NCI-H82 treated with DMSO at 0.1 percent for 48 hours (cell line): ENCODE data around the gene TMEM9.

Experiments used
- DNase-seq: peaks from one replicate; lab custom pipeline; 2025; ENCODE audit not compliant: unreplicated experiment; lab: John Stamatoyannopoulos, UW

Gene TMEM9

DNA sequence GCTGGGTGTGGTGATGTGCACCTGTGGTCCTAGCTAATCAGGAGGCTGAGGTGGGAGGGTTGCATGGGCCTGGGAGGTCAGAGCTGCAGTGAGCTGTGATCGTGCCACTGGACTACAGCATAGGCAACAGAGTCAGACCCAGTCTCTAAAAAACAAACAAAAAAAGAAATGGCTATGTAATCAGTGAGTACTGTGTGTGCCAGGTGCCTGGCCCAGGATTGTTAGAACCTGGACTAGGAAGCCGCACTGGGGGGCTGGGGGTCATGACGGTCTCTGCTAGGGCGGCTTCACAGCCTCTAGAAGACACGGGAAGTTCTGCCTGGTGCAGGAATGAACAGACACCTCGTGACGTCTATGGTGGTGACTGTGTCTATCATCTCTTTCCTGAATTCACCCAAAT is 8.5 kb downstream of the TMEM9 start:
- no peak for DNase-seq

DNA sequence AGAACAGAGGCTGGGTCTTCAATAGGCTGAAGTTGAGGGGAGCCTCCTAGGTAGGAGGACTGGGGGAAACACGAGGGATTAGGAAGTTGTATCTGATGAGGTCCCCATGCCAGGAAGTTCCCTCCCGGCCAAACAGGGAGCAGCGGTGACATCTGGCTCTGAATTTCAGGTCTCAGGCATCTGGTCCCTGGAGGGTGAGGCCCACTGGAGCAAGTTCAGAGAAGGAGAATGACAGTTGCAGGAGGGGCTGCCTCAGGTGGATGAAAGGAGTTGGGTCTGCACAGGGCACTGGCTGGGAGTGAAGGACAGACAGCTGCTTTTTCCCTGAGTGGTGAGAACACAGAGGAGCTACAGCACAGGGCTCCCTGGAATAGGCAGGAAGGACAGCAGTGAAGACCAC is 9.1 kb downstream of the TMEM9 start:
- no peak for DNase-seq

DNA sequence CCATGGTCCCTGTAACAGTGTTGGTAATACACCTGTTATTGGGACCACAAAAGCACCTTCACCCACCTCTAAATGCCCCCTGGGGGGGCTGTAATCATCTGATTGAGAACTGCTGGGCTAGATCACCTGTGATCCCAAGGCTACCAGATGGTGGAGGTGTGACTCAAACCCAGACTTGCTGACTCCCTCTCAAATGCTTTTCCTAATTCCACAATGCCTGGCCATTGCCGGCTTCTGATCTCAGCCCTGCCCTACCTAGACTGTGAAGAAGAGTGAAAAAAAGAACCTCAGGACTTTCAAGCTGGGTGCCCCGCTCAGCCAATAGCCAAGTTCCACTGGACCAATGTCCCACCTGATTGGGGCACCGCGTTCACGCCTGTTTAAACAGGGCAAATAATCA is 9.6 kb downstream of the TMEM9 start:
- DNase-seq: no peak

DNA sequence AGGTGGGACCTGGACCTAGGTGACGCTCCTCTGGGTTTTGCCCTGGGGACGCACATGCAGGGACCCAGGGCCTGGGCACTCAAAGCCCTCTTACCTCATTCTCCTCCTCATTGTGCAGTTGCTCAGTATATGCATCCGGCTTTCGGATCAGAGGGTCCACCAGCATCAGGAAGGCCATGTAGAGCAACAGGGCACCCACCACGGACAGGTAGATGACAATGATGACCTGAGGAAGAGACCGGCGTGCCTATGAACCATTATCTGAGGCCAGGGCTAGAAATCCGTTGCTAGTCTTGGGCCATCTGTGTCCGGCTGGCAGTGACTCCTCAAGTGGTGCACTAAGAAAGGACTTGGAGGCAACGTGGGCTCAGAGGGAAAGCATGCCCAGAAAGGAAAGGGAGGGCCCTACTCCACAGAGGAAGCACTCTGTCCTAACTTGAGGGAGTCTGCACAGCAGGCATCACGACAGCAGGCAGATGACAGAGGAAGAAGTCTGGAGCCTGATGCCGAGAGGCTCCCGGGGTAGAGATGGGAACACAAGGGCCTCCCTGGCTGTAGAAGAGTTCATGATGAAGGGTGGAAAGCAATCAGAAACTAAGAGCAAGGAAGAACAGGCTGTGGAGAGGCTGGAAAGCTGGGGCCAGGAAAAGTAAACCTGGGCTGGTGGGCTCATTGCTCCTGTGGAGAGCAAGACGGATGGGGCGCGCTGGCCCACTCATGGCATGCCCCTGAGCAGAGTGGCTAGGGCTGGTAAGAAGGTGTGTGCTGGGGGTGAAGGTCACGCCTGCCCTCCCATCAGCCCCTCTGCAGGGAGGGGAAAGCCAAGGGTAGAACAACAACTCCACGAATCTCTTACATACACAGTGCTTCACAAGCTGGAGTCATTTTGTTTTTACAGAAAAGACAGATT is 10.3 kb downstream of the TMEM9 start:
- DNase-seq: no peak

DNA sequence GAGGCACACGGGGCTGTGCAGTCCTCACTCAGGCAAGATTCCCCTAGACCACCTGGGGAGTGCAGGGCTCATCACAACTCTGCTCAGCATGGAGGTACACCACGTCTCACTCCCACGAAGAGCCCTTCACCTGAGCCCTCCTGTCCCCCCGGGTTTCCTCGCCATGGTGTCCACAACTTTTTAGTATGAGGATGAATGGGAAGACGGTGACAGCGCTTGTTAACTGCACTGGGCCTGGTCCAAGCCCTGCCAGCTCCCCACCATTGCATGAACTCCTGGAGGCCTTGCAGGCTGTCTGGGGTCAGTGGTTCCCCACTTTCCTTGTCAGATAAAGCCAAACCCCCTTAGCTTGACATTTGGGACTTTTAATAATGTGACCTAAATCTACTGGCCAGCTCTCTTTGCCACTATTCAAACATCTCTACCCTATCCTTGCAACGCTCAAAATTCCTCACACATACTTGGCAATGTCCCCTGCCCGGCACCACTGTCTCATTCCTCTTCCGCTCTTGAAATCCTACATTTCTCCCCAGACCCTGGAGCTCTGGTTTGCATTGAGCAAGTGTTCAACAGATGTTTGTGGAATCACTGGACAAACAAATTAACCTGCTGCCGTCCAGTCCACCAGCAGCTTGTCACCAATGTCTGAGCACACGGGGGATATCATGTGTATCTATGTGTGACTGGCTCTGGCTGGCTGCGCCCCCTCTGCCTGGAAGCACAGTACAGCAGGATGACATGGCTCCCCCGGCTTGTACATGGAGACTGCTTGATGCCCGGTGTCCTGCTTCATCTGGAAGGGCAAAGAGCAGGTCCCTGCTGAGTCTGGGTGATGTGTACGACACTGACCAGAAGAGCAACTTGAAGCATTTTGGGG is 11.2 kb downstream of the TMEM9 start:
- no peak for DNase-seq

DNA sequence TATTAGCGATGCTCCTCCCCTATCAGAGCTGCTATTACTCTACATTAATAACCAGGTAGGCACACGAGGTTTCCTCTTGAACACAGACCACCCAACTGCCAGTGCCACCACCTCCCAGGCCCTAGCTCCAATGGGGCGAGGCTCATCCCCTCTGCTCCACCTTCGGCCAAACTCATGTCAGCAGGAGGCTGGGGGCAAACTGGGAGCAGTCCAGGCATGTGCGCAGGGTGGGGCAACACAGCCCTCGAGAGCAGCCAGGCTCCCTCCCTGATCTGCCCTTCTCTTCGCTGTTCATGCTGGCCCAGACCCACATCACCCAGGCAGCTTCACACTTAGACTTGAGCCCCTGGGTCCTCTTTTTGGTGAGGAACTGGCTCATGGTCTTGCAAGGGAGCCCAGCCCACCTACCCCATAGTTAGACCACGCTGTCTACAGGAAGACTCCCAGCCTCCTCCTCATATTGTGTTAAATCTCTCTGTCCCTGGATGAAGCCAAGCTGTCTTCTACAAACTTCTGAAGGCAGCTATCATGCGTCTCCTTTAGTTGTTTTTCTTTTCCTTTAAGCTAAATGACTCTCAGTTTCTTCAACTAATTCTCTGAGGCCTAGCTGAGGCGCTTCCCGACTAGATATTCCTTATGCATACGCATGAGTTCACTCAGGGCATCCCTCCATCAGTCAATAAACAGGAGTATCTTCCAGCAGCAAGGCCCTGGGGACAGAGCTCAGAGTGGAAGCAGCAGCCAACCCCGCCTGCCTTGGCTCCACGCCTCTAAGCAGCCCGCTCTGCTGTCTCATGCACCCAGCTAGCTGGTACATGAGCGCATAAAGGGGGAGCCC is 12.0 kb downstream of the TMEM9 start:
- DNase-seq: no peak

DNA sequence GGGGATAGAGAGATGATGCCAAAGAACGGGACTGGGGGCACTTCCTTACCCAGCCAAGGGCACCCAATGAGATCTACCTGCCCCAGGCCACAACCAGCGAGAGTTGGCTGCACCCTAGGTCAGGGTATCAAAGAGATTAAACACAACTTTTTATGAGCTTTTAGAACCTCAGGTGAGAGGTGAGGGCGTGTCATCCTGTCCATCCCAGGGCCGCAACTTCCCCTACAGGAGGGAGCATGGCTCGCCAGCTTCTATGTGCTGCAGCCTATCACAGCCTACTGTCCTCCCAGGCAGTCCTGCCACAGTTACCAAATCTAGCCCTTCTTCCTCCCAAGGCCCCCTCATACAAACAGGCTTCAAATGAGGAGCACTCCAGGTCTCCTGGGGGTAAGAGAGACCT is 12.9 kb downstream of the TMEM9 start:
- no peak for DNase-seq

DNA sequence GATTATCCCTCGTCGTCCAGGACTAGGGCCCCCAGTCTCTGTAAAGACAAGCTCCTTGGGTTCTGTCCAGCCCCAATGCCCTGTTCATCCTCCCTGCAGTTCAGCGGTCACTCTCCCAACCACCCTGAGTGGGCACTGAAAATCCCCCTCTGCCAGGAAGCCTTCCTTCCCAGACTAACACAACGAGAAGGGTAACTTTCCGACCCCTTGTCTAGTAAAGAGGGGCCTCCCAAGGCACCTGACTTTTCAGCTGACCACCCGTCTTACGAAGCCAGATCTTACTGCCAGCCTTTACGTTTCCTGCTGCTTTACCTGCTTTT is 13.4 kb downstream of the TMEM9 start:
- no peak for DNase-seq

DNA sequence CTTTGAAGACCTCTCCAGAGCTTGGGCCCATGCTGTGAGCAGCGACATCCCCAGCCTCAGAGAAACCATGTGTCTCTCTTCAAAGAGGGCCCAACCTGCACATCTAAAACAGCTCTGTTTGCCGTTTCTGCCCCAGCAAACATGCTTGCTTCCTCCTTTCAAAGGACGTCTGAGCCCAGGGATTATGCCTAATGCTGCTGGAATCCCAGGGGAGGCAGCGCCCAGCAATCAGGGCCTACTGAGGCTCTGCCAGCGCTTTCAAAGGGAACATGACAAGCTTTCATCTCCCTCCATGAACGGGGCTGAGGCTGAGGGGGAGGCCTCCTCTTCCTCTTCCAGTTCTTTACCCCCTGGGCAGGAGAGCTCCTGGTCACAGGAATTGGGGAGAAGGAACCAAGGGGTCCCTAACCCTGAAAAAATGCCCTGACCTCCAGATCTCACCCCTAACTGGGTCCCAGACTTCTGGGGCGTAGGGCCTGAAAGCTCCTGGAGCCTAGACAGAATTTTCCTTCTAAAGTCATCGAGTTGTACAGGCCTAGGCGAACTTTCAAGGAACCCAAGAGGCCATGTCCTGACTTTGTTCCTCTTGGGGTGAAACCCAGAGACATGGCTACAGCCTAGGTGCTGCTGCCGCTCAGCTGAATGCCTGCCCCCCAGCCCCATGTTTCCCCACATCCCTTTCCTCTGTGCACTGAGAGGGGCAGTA is 13.9 kb downstream of the TMEM9 start:
- DNase-seq: peak; percentile 71

DNA sequence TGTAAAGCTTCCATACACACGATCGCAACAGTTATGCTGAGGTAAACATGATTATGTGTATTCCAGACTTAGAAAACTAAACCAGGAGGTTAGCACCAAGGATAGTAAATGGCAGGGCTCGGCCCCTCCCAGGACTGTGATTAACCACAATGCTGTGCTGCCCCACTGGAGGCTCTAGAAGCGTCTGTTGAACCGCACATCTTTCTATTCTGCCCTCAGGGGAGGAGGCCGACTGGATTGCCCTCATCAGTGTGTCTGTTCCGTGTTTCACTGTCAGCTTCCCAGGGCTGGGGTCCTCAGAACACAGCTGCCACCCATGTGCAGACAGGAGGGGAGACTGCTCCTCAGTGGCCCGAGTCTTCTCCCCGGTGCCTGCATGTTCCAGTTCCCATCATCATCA is 14.5 kb downstream of the TMEM9 start:
- no peak for DNase-seq

DNA sequence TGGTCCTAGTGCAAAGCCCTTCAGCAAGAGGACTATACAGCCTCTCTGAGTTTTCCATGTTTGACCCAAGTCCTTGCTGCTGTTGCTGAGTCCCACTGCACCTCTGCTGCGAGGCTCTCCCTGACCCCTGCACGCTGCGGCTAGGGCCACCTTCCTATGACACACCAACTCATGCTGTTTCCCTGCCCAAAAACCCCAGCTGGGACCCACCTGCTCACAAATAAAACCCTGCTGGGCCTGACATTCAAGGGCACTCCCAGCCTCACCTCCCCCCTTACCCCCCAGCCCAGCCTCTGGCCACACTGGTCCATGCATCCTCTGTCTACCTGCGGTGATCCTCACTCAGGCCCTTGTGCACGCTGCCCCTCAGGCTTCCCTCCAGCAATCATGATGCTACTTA is 15.0 kb downstream of the TMEM9 start:
- no peak for DNase-seq

DNA sequence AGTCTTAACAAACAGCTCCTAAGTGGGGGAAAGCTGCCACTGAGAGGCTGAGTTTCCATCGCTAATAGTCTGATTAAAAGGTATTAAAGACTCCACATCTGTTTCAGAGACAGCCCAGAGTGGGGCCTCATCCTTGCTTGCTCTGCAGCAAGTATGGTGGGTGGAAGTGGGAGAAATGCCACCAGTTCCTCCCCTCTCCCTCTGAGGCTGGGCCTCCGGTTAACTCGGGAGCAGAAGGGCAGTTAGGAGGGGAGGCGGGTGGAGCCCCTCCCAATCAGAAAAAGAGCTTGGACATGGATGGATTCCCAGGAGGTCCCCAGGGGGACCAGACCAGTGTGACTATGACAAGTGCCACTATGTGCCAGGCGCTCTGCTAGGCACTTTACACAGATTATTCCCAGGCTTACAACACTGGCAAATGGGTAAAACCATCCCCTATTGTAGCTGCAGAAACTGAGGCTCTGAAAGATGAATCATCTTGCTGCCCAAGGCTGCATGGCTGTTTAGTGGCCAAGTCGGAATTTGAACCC is 15.9 kb downstream of the TMEM9 start:
- peak; percentile 95 for DNase-seq

DNA sequence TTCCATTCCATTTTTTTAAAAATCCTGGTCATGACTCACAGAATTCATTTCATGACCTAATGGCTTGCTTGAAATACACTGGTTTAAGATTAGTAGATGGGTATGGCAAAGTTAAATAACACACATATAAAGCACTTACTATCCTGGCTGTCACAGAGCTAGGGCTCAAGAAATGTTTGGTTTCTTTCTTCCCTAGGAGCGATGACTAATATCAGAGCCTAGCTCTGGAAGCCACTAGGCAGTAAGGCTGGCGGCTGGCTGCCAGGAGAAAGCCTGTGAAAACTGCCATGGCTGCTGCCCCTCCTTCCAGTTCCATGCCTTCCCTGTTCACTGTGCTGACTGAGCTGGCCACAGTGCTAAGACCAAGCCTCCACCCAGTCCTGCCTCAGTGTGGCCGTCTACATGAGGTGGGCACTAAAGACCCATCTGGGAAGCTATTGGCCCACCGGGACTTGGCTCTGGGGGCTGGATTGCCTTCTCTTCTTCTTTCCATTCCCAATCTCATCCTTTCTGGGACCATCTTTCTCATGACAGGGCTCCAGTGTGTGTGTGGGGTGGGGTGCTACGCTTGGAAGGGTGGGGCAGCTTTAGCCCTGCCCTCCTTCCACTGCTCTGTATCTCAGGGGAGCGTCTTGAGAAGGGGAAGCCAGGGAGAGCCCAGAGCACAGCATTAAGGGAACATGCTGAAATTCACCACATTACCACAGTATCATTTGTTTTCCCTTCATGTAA is 16.5 kb downstream of the TMEM9 start:
- DNase-seq: no peak

DNA sequence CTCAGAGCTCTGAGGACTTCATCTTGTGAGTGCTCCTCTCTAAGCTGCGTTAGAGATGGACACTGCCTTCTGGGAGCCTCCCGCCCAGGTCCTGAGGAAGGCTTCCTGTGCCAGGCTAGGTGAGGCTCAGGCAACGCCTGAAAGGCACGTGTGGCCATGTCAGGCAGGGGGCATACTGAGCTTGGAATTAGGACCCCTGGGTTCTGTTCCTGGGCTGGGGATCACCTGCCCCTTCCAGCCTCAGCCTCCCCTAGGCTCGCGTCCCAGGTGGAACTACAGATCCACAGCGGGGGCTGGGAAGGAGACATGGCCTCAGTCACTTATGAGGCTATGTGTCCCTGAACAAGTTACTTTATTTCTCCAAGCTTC is 17.3 kb downstream of the TMEM9 start:
- DNase-seq: no peak

DNA sequence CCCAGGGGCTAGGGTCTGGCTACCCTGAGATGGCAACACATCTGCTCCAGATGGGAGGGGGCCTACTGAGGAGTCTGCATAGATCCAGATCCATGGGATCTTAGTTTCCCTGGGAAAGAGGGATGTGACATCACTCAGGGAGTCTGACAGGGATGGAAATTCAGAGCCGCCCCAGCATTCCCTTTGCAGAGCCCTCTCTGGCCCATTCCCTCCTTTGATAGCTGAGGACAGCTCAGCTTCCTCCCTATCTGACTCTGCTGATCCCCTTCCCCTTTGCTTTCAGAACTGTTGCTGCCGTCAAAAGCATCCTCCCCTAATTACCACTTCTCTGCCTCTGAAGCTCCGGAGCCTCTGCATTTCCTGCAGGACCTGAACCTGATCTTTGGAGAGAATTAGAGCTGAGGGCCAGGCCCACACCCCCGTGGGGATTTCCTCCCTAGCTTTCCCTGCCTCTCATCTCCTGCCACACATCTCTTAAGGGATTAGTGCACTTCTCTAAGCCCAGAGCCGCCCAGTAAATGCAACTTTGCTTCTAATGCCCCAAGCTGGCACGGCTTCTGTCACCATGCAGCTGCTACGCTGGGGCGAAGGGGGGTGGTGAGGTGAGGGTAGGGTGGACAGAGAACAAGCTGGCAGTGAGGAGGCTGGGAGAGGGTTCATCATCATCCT is 17.8 kb downstream of the TMEM9 start:
- peak; percentile 91 for DNase-seq

DNA sequence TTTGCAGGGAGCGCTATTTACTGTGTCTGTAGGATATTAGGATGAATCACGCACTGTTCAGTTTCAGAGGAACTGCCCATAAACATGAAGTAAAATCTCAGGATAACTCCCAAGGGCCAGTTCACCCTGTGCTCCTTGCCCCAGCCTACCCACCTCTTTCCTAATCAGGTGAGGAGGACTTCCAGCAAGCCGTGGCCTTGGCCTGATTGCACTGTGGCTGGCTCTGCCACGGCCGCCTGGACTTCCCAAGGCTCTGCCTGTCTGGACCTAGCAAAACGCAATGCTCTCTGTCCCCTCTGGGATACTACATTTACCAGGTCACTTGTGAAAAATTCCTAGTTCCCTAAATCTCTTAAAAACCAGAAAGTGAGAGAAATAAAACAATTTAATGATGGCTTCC is 19.9 kb downstream of the TMEM9 start:
- DNase-seq: no peak

DNA sequence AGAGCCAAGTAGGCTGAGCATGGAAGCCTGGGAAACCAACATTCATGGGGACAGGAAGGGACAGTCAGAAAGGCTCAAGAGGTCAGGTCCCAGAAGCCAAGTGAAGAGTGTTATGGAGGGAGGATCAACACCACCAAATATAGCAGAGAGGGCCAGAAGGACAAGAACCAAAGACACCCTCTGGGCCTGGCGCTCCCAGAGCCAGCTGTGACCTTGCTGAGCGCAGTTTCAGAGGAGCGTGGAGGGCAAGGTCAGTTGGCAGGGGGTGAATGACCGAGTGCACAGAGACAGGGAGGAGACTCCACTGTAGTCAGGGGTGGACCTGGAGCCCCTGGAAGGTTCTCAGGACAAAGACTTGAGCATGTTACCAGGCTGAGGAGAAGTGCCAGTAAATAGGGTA is 22.9 kb downstream of the TMEM9 start:
- no peak for DNase-seq

DNA sequence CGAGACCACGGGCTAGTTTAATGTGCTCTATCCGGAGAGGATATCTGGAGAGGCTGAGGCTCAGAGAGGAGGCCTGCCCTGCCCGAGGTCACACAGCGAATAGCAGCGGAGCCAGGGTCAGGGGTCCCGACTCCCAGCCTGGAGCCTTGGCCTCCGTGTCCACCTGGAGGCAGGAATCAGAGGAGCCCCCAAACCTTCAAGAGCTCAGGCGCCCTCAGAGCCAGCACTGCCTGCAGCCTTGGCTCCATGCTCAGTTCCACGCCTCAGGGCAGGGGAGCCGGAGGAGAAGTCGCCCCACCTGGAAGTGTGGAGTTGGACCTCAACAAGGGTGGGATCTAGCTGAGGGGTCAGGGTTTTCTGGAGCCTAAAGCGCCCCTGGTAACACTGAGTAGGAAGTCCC is 25.3 kb downstream of the TMEM9 start:
- DNase-seq: no peak

DNA sequence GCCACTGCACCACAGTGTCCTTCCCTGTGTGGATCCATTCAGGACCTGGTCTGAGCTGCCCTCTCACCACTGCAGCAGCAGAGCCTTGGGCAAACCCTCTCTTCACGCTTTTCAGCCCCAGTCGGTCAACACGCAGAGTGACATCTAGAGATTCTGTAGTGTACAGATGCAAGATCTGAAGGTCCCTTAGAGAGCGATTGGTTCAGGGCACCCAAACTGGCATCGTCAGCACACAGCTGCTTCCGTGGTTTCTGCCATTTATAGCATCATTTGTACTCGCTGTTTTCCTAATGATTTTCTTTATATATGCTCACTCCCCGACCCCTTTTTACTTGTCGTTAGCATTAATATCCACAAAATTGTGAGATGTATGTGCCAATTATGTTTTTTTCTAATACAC is 25.8 kb downstream of the TMEM9 start:
- no peak for DNase-seq
